ENCODE results near the gene RABGGTA. TPM values are rescaled to one million over a fixed set of nuclear protein-coding genes. Genes with fewer than 3 reads are reported as not detected.
"Not testable (repeated sequence)": the region's sequence is repeated elsewhere in the genome, so short reads cannot be mapped to it uniquely, and the experiment has no call there.

RABGGTA gene
- total RNA-seq, 1 experiment from 2014 or later = 2.6 TPM

DNA sequence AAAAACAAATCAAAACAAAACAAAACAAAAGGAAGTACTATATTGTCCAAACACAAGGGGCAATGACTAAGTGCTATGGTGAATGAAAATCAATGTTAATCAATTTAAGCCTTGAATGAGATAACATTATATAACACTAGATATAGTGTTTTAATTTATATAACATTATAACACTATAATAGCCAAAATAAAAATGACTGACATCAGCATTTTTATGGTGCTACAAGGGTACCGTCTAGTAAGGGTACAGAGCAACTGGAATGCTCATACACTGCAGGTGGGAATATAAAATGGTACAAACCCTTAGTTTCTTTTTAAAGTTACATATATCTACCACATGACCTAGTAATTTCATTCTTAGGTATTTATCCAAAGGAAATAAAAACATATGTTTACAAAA is 44.9 kb downstream of the RABGGTA start:
- no peaks in the 10 kb centered on the region for H3K9me3 ChIP-seq
- H3K4me3 ChIP-seq = no peak overlapping the region
- DNase-seq = no peak
- H3K36me3 ChIP-seq = peaks cover 6% of the 10 kb centered on the region; the same call in 1 of the 2 replicates
- H3K27me3 ChIP-seq = no peaks in the 10 kb centered on the region

DNA sequence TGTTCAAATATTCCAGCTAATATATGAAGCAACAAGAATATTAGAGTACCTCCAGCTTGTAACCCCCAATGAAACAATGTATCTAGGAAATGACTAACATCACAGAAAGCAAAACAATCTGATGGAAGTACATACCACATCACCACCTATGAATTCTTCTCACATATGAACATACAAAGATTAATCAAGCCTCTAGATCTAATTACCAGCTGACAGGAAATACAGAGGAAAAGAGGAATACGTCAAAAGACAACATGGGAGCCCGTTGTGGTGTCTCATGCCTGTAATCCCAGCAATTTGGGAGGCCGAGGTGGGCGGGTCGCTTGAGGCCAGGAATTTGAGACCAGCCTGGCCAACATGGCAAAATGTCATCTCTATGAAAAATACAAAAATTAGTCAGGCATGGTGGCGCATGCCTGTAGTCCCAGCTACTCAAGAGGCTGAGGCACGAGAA is 46.8 kb downstream of the RABGGTA start:
- Histone ChIP-seq H3K27me3 (no peaks in the 10 kb centered on the region), H3K36me3 (peaks cover 6% of the 10 kb centered on the region; the same call in 1 of the 2 replicates), H3K9me3 (no peaks in the 10 kb centered on the region), H3K4me3 (no peak overlapping the region)
- DNase-seq = no peak

DNA sequence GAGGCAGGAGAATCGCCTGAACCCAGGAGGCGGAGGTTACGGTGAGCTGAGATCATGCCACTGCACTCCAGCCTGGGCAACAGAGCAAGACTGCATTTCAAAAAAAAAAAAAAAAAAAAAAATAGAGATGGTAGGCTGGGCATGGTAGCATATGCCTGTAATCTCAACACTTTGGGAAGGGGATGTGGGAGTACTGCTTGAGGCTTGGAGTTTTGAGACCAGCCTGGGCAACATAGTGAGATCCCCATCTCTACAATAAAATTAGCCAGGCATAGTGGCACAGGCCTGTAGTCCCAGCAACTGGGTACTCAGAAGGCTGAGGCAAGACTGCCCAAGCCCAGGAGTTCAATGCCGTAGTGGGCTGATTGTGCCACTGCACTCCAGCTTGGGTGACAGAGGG is 48.4 kb downstream of the RABGGTA start:
- not testable (repeated sequence) for H3K27me3 ChIP-seq, H3K9me3 ChIP-seq, H3K4me3 ChIP-seq, H3K36me3 ChIP-seq, DNase-seq

DNA sequence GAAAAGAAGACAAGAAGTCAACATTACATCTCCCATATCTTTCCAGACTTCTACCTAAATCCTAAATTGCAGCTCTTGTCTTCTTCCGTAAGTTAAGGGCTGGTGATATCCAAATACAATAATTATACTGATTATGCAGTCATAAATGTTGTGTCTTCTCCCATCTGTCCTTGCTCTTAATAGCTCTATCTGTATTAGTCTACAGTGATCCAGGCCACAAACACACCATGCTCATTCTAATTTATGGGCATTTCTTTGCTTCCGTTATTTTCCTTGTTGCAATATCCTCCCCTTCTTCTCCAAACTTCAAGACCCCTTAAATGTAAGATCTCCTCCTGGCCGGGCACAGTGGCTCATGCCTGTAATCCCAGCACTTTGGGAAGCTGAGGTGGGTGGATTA is 51.9 kb downstream of the RABGGTA start:
- Histone ChIP-seq H3K27me3 (no peaks in the 10 kb centered on the region), H3K36me3 (no peaks in the 10 kb centered on the region; the same call in 1 of the 2 replicates)

DNA sequence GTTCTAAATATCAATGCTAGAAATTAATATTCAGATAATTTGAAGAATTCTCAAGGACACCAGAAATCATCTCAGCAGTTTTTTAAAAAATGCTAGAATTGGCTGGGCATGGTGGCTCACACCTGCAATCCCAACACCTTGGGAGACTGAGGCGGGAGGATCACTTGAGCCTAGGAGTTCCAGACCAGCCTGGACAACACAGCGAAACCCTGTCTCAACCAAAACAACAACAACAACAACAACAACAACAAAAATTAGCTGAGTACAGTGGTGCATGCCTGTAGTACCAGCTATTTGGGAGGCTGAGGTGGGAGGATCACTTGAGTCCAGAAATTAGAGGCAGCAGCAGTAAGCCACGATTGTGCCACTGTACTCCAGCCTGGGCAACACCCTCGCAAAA is 52.3 kb downstream of the RABGGTA start:
- no peaks in the 10 kb centered on the region for H3K27me3 ChIP-seq
- no peak overlapping the region for H3K4me3 ChIP-seq
- no peak for DNase-seq
- H3K9me3 ChIP-seq = no peaks in the 10 kb centered on the region
- H3K36me3 ChIP-seq = no peaks in the 10 kb centered on the region; the same call in 1 of the 2 replicates

More for the DNA sequence above, 51.9 kb downstream of the RABGGTA start:
- Histone ChIP-seq H3K4me3 (no peak overlapping the region), H3K9me3 (no peaks in the 10 kb centered on the region)
- DNase-seq = no peak

DNA sequence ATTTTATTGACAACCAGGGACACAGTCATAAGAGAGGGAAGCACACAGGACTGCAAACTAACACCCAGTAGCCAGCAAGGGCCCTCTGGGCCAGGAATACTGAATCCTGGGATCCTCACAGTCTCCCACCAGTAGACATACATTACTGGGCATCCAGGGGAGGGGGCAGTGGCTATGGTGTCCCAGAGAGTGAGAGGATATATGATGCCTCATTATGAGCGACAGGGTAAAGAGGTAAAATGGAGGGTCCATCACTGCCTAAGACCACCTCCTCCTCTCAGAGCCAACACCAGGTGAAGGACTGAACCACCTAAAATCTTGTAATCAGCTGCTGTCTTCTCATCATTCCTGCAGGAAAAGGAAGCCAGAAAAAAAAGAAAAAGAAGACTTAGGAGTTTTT is 54.5 kb downstream of the RABGGTA start:
- H3K27me3 ChIP-seq, DNase-seq, H3K36me3 ChIP-seq, H3K4me3 ChIP-seq, H3K9me3 ChIP-seq: not testable (repeated sequence)

DNA sequence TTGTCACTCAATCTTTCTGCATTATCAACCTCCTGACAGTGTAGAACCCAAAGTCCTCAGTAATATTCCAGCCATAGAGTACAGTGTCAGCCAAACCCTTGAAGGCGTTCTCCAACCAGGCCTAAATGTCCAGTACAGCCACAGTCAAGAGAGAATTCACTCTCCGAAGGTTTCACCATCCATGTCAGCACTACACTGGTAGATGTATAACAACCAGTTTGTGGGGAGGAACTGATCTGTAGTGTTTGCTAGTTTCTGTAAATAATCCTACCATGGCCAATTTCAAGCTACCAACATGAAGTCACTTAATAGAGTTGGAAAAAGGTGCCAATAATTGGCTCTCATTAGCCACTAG is 55.1 kb downstream of the RABGGTA start:
- no peaks in the 10 kb centered on the region for H3K27me3 ChIP-seq
- H3K4me3 ChIP-seq = peak overlapping the region; percentile 59
- no peak for DNase-seq
- H3K9me3 ChIP-seq = no peaks in the 10 kb centered on the region
- peaks cover 3% of the 10 kb centered on the region; the same call in 1 of the 2 replicates for H3K36me3 ChIP-seq

Other genes with a start within 250 kb of the RABGGTA start
- not detected in 2 replicates for gene CARMIL3, start 219.6 kb downstream of the RABGGTA start, total RNA-seq (2014; rRNA removed; shearing (Covaris generic); ENCODE audit: low replicate concordance)
- not detected in 2 replicates for gene CPNE6, start 200.0 kb downstream of the RABGGTA start, total RNA-seq (2014; rRNA removed; shearing (Covaris generic); ENCODE audit: low replicate concordance)
- 6.7 and 27.5 TPM in 2 replicates for gene PCK2, start 177.3 kb downstream of the RABGGTA start, total RNA-seq (2014; rRNA removed; shearing (Covaris generic); ENCODE audit: low replicate concordance)
- gene DCAF11, start 156.8 kb downstream of the RABGGTA start, total RNA-seq (2014; rRNA removed; shearing (Covaris generic); ENCODE audit: low replicate concordance) = 22.7 and 64.7 TPM in 2 replicates
- 1.9 and 4.9 TPM in 2 replicates for gene NRL, start 156.6 kb downstream of the RABGGTA start, total RNA-seq (2014; rRNA removed; shearing (Covaris generic); ENCODE audit: low replicate concordance)
- 0.79 TPM in 1 of 2 replicates, not detected in the other for gene FITM1, start 140.9 kb downstream of the RABGGTA start, total RNA-seq (2014; rRNA removed; shearing (Covaris generic); ENCODE audit: low replicate concordance)
- gene PSME1, start 135.4 kb downstream of the RABGGTA start, total RNA-seq (2014; rRNA removed; shearing (Covaris generic); ENCODE audit: low replicate concordance) = 37.5 and 39.3 TPM in 2 replicates
- 7.2 and 15.7 TPM in 2 replicates for gene EMC9, start 130.0 kb downstream of the RABGGTA start, total RNA-seq (2014; rRNA removed; shearing (Covaris generic); ENCODE audit: low replicate concordance)
- 84.9 and 111 TPM in 2 replicates for gene PSME2, start 125.0 kb downstream of the RABGGTA start, total RNA-seq (2014; rRNA removed; shearing (Covaris generic); ENCODE audit: low replicate concordance)
- gene RNF31, start 124.1 kb downstream of the RABGGTA start, total RNA-seq (2014; rRNA removed; shearing (Covaris generic); ENCODE audit: low replicate concordance) = 39.6 and 52.1 TPM in 2 replicates
- 15.8 and 26.4 TPM in 2 replicates for gene IRF9, start 110.3 kb downstream of the RABGGTA start, total RNA-seq (2014; rRNA removed; shearing (Covaris generic); ENCODE audit: low replicate concordance)
- gene REC8, start 99.5 kb downstream of the RABGGTA start, total RNA-seq (2014; rRNA removed; shearing (Covaris generic); ENCODE audit: low replicate concordance) = 0.66 and 2.1 TPM in 2 replicates
- 41.0 and 60.5 TPM in 2 replicates for gene IPO4, start 82.8 kb downstream of the RABGGTA start, total RNA-seq (2014; rRNA removed; shearing (Covaris generic); ENCODE audit: low replicate concordance)
- 25.2 and 39.3 TPM in 2 replicates for gene TM9SF1, start 76.2 kb downstream of the RABGGTA start, total RNA-seq (2014; rRNA removed; shearing (Covaris generic); ENCODE audit: low replicate concordance)
- not detected in 2 replicates for gene TSSK4, start 65.9 kb downstream of the RABGGTA start, total RNA-seq (2014; rRNA removed; shearing (Covaris generic); ENCODE audit: low replicate concordance)
- gene CHMP4A, start 58.1 kb downstream of the RABGGTA start, total RNA-seq (2014; rRNA removed; shearing (Covaris generic); ENCODE audit: low replicate concordance) = 20.0 and 75.5 TPM in 2 replicates
- 2.5 and 4.5 TPM in 2 replicates for gene MDP1, start 55.5 kb downstream of the RABGGTA start, total RNA-seq (2014; rRNA removed; shearing (Covaris generic); ENCODE audit: low replicate concordance)
- 138 and 173 TPM in 2 replicates for gene NEDD8, start 39.2 kb downstream of the RABGGTA start, total RNA-seq (2014; rRNA removed; shearing (Covaris generic); ENCODE audit: low replicate concordance)
- 54.0 and 60.9 TPM in 2 replicates for gene GMPR2, start 38.7 kb downstream of the RABGGTA start, total RNA-seq (2014; rRNA removed; shearing (Covaris generic); ENCODE audit: low replicate concordance)
- gene TINF2, start 29.0 kb downstream of the RABGGTA start, total RNA-seq (2014; rRNA removed; shearing (Covaris generic); ENCODE audit: low replicate concordance) = 23.6 and 36.7 TPM in 2 replicates
- 0.86 and 2.0 TPM in 2 replicates for gene TGM1, start 8.4 kb downstream of the RABGGTA start, total RNA-seq (2014; rRNA removed; shearing (Covaris generic); ENCODE audit: low replicate concordance)
- 1.5 and 2.5 TPM in 2 replicates for gene DHRS1, start 28.2 kb upstream of the RABGGTA start, total RNA-seq (2014; rRNA removed; shearing (Covaris generic); ENCODE audit: low replicate concordance)
- 6.6 and 10.6 TPM in 2 replicates for gene NOP9, start 28.3 kb upstream of the RABGGTA start, total RNA-seq (2014; rRNA removed; shearing (Covaris generic); ENCODE audit: low replicate concordance)
- gene CIDEB, start 36.4 kb upstream of the RABGGTA start, total RNA-seq (2014; rRNA removed; shearing (Covaris generic); ENCODE audit: low replicate concordance) = not detected in 2 replicates
- gene LTB4R2, start 38.5 kb upstream of the RABGGTA start, total RNA-seq (2014; rRNA removed; shearing (Covaris generic); ENCODE audit: low replicate concordance) = 0.59 and 0.82 TPM in 2 replicates
- gene LTB4R, start 39.9 kb upstream of the RABGGTA start, total RNA-seq (2014; rRNA removed; shearing (Covaris generic); ENCODE audit: low replicate concordance) = 1.4 and 1.5 TPM in 2 replicates
- not detected in 2 replicates for gene ADCY4, start 63.5 kb upstream of the RABGGTA start, total RNA-seq (2014; rRNA removed; shearing (Covaris generic); ENCODE audit: low replicate concordance)
- not detected in 2 replicates for gene RIPK3, start 68.4 kb upstream of the RABGGTA start, total RNA-seq (2014; rRNA removed; shearing (Covaris generic); ENCODE audit: low replicate concordance)
- 4.9 and 14.5 TPM in 2 replicates for gene NFATC4, start 96.6 kb upstream of the RABGGTA start, total RNA-seq (2014; rRNA removed; shearing (Covaris generic); ENCODE audit: low replicate concordance)
- 0.30 TPM in 1 of 2 replicates, not detected in the other for gene NYNRIN, start 127.4 kb upstream of the RABGGTA start, total RNA-seq (2014; rRNA removed; shearing (Covaris generic); ENCODE audit: low replicate concordance)
- gene CBLN3, start 158.1 kb upstream of the RABGGTA start, total RNA-seq (2014; rRNA removed; shearing (Covaris generic); ENCODE audit: low replicate concordance) = 2.0 TPM in 1 of 2 replicates, not detected in the other
- 19.1 and 30.7 TPM in 2 replicates for gene KHNYN, start 158.4 kb upstream of the RABGGTA start, total RNA-seq (2014; rRNA removed; shearing (Covaris generic); ENCODE audit: low replicate concordance)
- gene SDR39U1, start 171.2 kb upstream of the RABGGTA start, total RNA-seq (2014; rRNA removed; shearing (Covaris generic); ENCODE audit: low replicate concordance) = 16.8 and 32.0 TPM in 2 replicates
- not detected in 2 replicates for gene CMA1, start 236.7 kb upstream of the RABGGTA start, total RNA-seq (2014; rRNA removed; shearing (Covaris generic); ENCODE audit: low replicate concordance)

Data from MG63 (cell line).